GM18907 (cell line): ENCODE results near the gene CAB39.

Experiments
- ATAC-seq: cut with Tn5 transposase; IDR thresholded peaks from one replicate; pipeline ENCODE4 v1.9.1; 2021; ENCODE audit warnings: mild to moderate bottlenecking, moderate library complexity; ENCODE audit not compliant: unreplicated experiment

CAB39 gene

DNA sequence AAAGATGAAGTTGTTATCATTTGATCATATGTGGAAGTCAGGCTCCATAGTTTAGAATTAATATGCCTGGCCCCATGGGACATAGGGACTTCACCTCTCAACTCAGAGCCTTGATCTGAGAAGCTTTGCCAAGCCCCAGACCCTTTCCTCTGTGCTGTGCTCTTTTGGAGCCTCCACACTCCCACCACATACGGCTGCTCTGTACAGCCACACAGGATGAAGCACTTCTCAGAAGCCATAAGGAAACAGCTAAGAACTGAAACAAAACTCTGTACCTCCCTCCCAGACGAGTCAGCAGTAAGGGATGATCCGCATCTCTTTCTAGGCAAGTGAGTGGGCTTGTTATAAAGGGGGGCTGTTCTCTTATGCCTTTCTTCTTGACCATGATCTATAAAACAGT, 66.5 kb downstream of the CAB39 start:
- ATAC-seq = peak; percentile 47

DNA sequence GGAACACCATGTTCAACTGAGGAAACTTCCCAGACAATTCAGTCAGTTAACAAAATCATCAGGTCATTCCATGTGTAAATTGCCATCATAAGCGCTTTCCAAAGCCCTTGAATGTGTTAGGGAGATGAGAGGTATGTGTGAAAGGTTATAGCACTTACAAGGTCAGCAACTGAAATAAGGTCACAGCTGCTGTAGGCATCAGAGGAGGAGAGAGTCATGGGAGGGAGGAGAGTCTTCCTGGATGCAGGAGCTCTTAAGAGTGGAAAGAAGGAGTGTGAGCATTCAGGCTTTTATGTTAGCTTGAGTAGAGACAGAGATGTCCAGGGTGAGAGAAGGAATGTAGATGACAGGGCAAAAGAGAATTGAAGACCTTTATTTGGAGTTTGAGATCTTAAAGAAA, 67.0 kb downstream of the CAB39 start:
- no peak for ATAC-seq

DNA sequence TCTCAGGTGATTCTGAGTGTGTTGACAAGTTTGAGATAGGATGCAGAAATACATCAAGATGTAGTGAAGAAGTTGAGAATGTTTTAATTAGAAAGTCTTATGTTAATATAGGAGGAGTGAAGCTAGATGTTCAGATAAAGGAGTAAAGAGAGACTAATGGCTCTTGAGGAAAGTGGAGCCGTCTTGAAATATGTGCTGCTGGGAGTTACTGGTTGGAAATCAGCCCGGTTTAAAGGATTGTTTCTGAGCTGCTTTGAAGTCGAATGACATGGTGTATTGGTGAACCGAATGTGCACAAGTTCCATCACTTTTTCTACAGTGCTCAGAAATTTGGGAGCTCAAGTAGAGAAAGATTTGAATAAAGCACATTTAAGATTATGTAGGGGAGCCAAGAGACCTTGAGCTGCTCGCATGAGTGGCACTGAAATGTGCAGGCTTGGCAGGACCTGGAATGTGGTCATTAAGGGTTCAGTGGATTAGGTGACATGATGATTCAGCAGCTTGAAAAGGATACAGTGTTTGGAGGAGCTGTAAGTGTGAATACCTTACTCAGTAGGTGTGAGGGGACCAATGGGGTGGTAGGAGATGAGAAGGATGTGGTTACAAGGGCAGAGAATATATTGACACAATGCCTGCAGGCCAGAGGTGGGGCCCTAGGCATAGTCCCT, 68.6 kb downstream of the CAB39 start:
- no peak for ATAC-seq

DNA sequence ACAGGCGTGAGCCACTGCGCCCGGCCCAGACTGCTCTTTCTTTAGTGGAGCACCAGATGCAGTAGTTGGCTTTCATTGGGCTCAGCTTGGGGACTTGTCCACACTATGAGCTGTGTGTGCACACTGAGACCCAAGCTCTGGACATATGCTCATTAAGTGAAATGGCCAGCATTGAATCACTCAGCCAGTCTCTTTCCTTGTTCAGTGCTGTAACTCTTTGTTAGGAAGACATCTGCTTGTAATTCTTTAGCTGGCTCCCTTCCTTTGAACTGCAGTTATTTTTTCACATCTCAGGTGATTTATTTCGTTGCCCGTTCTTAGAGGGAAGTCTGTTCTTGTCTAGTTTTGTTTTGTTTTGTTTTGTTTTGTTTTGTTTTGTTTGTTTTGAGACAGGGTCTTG, 70.5 kb downstream of the CAB39 start:
- no peak for ATAC-seq

DNA sequence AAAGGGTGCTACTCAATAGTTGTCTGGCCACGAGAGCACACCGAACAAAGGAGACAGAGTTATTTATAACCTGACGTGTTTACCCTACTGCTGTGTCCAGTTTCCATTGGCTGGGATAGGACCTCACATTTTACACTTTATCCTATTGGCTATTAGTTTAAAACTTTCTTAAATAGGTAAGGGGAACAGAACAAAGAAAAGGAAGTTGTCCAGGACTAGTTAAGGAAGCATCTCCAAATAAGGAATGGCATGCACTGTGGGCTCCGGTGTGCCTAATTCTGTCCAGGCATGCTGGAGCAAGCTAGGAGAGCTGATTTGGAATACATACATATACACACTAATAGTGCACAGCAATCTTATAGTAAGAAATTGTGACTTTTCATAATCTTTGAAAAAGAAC, 72.2 kb downstream of the CAB39 start:
- ATAC-seq = no peak

DNA sequence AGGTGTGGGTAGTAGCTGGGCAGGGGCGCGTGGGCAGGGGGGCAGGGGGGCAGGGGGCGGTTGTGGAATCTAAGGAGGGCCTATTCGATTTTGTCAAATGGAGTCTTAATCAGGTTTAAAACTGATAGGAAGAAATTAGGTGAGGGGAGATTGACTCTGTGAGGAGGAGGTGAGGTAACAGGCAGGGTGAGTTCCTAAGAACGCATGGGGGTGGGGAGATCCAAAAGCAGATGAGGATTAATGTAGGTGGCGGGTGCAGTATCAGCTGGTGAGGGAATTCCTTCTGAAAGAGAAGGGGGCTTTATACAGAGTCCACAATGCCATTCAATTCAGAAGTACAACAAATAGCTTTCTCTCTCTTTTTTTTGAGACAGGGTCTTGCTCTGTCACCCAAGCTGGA, 72.7 kb downstream of the CAB39 start:
- ATAC-seq = no peak

DNA sequence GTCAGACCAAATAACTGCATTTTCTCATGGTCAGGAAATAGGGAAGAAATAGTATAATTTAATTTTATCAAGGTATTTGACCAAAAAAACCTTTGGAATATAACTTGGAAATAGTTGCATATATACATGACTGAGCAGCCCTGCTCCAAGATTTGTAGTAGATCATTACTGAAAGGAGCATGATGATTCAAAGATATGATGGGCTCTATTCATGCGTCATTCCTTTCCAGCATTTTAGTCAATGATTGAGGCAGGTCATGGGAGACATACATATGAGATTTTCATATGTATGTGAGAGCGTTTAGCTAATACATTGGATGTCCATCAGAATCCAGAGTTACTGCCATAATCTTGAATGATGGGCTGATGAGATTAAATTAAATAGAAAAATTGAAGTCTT, 74.5 kb downstream of the CAB39 start:
- no peak for ATAC-seq

DNA sequence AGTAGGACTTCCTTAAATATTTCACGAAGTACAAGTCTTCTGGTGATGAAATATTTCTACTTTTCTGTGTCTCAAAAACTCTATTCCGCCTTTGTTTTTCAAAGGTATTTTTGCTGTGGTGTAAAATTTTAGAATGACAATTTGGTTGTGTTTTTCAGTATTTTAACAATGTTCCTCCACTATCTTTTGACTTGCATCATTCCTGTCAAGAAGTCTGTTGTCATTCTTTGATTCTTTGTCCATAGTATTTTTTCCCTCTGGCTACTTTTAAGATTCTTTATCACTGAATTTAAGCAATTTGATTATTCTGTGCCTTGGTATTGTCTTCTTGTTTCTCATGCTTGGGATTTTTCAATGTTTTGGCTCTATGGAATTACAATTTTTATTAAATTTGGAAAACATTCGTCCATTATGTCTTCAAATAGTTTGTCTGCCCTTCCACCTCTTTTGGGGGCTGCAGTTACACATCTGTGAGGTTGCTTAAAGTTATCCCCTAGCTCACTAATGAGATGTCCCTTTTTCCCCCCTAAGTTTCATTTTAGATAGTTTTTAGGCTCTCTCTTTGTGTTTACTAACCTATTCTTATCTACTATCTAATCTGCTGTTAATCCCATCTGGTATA, 76.0 kb downstream of the CAB39 start:
- no peak for ATAC-seq

DNA sequence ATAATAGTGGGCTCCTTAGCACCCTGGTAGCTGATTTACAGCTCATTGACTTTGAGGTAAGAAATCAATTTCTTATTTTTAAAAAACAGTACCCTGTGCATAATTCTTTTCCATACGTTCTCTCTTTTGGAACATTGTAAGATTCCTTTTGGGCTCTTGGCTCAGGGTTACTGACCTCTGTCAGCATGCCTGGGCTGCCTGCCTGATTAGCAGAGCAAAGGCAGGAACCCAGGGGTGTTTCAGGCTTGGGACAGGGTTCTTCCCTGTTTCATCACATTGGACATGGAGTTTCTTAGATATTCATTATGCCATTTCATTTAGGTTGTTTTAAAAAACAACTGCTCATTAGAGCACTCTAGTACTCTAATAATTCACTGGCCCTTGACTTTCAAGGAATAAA, 78.3 kb downstream of the CAB39 start:
- no peak for ATAC-seq

DNA sequence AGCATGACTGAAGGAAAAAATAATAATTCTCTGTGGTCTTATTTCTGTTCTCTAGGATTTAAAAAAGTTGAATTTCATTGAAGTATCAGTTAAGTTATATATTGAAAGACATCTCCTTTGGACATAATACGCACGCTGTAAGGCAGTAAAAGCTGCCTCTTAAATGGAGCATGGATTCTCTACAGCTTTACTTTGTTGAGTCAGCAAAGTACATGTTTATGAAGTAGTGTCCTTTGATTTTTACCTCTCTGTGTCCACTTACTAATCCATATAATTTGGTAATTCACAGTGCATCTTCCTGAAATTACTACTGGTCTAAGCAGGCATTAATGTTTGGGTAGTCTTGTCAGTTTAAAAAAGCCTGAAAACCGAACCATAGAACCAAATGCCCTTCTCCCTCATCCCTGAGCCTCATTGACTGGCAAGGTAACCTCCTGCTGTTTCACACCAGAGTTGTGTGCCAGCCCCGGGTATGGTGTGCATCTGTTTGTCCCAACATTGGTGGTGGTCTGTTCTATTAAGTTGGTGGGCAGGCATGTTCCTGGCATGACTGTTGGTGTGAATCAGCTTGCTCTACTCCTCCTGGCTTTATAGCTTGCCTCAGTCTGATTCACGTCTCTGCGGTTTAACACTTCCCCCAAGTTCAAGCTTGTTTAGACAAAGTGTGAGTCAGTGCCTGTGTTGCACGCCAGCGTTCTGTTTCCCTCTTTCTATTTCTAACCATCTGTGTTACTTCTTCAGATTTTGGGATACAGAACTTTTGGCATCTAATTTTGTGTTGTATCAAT, 81.1 kb downstream of the CAB39 start:
- ATAC-seq = no peak

DNA sequence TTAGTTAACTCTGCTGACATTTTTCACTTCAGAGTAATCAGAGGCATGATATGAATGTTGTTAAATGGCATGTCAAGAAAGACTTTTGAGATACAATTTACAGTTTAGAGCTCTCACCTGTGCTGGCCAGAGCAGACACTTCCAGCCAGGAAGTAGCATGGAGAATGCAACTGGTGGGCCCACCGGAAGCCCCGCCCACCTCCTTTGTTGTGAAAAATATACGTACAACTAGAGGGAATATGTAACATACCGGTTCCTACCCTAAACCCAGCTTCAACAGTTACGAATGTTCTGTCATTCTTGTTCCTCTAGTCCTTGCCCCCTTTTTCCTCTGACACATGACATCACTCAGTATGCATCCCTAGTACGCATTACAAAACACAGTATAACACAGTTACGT, 81.9 kb downstream of the CAB39 start:
- no peak for ATAC-seq

DNA sequence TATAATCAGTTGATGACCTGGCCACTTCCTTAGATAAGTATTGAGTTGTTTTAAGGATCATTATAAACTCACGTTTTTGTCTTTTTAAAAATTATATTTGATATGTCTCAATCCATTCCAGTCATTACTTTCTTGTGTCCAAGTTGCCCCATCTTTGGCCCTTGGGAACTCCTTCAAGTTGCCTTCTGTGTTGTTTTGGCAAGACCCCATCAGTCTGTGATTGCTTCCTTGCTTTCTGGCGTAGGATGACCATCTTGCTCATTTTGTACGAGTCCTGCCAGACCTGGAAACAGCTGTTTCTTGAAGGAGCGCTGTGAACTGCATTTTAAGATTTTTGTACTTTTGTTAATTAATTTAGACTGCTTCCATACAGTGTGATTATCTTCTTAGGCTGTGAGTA, 83.2 kb downstream of the CAB39 start:
- ATAC-seq = no peak

DNA sequence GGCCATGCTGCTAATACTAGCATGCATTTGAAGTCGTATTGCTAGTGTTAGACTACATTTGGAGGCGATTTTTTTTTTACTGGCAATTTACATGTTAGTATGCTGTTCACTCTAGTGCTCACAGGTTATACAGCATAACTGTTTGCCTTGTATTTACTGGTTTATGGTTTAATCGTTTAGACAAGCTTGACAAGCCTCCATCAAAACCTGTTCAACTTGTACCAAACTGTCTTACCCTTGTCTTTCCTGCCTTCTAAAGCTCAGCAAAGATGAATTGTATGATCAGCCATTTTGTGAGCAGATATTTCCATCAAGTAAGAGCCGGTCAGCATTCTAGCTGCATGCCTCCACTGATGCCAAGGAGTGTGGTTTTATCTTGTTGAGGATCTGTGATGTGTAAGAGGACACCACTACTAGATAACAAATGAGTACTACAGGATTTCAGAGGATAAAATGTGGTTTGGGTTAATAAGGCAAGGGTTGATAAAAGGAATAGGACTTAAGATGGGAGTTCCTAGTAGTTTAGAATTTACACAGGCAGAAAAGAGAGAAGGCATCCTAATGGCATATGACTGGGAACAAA, 83.7 kb downstream of the CAB39 start:
- ATAC-seq = no peak

DNA sequence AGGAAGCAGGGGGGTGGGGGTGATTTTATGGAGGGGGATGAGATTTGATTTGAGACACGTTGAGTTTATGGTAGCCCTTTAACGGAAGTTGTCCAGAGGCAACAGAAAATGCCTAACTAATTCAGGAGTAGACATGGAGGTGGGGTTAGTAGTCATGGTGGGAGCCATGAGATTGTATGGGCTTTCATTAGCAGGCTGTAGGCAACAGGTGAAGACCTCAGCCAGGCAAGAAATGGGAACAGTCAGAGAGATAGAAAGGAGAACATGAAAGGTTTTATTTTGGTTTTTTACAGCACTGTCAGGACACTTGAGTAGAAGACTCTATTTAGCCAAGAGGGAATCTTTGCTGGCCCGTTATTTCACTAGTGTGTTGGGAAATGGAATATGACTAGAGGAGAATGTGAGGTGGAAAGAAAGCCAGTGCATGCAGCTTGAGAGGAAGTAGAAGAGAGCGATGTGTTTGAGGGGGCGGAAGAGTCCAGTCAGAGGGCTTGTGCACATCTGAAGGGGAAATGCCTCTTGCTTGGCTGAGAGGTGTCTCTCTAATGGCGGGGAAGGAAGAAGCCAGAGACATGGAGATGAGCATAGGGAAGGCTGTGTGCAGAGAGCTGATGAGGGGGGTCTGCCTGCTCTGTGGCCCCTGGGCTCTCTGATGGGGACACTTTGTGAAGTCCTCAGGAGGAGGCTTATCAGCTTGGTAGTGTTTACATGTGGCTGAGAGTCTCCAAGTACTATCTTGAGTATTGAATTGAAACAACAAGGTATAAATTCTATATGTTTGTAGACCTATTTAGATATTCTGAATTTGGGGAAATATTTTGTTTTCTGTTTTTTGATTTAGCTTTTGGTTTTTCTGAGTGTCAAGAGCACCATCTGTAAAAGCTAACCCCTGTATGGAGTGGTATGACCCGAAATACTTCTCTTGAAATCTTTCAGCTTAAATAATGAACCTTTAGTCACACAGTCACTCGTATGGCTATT, 85.2 kb downstream of the CAB39 start:
- ATAC-seq = no peak

DNA sequence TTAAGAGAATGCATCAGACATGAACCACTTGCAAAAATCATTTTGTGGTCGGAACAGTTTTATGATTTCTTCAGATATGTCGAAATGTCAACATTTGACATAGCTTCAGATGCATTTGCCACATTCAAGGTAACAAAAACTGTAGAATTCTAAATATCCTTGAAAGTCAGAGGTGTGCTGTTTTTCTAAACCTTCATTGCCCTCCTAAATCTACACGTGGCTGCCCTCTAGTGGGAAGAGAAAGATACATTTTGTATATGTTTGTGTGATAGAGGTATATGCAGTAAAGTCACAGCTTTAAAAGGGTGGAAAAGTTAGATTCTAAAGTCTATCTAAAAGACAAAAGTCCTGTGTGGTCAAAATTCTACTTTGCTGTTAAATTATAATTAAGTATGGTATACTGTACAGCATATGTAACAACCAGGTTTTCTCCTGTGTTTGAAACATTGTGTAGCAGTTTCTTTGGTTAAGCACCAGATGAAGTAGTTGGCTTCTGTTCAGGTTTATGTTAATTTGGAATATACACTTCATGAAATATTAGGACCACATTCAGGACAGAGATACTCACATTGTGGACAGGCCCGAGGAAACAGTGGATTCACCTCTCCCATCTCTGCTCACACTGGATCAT, 86.2 kb downstream of the CAB39 start:
- ATAC-seq = peak; percentile 54

DNA sequence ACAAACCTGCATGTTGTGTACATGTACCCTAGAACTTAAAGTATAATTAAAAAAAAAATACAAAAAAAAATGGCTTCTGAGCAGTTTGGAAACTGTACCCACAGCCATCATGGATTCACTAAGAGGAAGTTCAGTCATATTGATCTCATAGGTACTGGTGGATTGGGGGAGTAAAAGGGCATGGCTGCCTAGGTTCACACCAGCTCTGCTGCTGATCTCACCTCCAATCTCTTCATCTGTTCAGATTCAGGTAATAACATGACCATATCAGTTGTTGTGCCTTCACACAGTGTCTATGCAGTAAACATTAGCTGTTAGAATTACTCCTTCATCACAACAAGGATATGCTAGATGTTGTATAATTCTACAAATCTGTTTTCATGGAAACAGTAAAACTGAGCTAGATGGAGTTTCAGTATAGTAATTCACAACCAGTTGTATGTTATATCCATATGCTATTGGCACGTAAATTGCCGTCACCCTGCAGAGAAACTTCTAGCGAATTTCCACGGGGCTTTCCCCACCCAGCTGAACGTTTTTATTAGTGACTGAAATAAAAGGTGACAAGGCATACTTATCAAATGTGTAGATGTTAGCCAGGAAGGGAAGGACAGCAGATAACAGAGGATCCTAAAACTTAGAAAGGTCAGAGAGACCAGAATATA, 92.8 kb downstream of the CAB39 start:
- ATAC-seq = no peak

DNA sequence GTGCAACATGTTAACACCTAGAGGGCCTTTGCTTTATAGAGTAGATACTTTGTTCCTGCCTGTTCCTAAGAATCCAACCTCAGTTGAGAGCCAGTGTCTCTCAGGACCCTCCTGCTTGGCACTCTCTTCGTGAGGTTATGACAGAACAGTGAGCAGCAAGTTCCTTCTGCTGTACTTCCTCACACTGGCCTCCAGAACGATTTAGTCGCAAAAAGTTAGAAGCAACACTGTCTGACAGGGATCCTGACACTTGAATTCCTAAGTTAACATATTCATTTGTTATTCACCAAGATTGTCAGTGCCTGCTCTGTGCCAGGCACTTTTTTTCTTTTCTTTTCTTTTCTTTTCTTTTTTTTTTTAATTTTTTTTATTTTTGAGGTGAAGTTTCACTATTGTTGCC, 95.1 kb downstream of the CAB39 start:
- ATAC-seq = no peak

DNA sequence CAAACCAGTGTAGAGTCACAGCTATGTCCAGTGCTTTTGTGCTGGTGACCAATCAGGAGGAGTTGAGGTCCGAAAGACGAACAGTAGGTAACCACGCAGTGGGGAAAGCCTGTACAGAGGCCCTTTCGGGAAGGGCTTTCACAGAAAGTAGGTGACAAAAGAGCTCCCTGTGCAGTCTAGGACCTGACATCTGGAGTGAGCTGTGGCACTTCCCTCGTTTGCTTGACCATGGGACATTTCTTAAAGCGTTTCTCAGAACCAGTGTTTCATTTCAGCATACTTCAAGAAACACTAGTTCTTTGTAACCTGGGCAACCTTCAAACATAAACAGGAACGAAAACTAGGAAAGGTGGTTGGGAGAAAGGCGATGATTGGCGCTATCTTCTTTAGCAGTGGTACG, 96.4 kb downstream of the CAB39 start:
- ATAC-seq = no peak

DNA sequence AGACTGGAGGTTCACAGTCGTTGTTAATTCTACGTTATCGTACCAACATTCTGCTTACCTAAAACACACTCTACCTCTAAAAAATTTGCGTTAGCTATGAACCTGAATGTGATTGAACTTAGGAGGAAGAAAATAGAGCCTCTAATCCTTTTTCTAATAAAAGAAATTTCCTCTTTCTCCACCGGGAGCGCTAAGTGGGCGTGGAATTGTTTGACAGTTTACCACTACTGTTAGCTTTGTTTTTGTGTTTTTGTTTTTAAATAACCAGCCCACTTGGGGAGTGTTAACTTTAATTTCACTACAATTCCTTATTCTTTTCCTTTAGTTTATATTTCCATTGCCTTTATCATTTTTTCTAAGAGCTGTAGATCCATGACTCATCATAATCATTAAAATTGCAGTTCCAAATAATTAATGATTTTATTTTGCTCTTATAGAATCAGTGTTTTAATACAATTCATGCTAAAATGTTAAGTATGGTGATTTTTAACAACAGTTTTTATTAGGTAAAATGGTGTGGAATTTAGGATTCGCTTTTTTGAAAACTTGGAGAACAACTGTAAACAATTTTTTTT, 97.1 kb downstream of the CAB39 start:
- no peak for ATAC-seq
